GM12892 (cell line): Measurements from ENCODE around the gene GRAMD1C.
A peak's percentile ranks its signal among the peaks of the same experiment; 100 is the strongest.
"Not testable (repeated sequence)": the region's sequence is repeated elsewhere in the genome, so short reads cannot be mapped to it uniquely, and the experiment has no call there.

Experiments used
- DNase-seq: peaks from one replicate; pipeline ENCODE4 v3.0.0; 2011; ENCODE audit not compliant: insufficient read length
- FAIRE-seq: peaks from 2 replicates; lab custom pipeline; 2011; peaks lifted over from hg19 to GRCh38; lab: Jason Lieb, UNC
- POLR2A ChIP-seq: IDR thresholded peaks from 2 replicates; pipeline ENCODE4 v1.6.1; 2011; ENCODE audit warnings: low read depth, low read length, control low read depth
- POLR2AphosphoS5 ChIP-seq: IDR thresholded peaks from 2 replicates; pipeline ENCODE4 v1.6.1; 2011; ENCODE audit warnings: low read depth, low read length, control low read depth
- TAF1 ChIP-seq: IDR thresholded peaks from 2 replicates; pipeline ENCODE4 v1.6.1; 2011; ENCODE audit warnings: low read depth, mild to moderate bottlenecking, control low read depth, low read length, borderline replicate concordance

The GRAMD1C gene

DNA sequence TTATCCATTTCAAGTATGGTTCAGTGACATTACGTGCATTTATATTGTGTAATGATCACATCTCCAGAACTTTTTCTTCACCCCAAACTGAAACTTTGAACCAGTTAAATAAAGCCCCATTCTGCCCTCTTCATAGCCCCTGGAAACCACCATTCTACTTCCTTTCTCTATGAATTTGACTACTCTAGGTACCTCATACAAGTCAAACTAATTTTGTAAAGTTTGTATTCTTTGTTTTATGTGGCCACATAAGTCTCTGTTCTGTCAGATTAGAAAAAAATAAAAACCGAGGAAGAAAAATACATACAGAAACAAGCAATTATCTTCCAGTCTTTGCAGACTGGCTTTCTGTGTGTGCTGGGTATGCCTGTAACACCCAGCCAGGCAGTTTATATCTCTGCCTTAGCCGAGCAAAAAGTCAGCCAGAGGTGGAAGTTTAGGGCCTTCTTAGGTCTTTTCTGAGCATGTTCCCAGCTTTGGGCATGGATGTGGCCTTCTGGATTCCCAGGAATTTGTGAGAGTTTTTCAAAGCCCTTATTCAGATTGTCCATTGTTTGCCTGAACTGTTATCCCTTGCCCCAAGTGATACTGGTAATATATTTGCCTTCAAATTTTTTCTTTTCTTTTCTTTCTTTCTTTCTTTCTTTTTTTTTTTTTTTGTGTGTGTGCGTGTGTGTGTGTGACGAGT is 6.0 kb upstream of the GRAMD1C start:
- DNase-seq: no peak
- FAIRE-seq: peak; percentile 81
- TF ChIP-seq POLR2AphosphoS5 (no peak), POLR2A (no peak), TAF1 (no peak)

- no peak for DNase-seq
- FAIRE-seq: no peak
- TF ChIP-seq TAF1 (no peak), POLR2AphosphoS5 (no peak), POLR2A (no peak)
Observed at GRCh38 chr3:113834983-113835382, 3.6 kb upstream of the GRAMD1C start.

DNA sequence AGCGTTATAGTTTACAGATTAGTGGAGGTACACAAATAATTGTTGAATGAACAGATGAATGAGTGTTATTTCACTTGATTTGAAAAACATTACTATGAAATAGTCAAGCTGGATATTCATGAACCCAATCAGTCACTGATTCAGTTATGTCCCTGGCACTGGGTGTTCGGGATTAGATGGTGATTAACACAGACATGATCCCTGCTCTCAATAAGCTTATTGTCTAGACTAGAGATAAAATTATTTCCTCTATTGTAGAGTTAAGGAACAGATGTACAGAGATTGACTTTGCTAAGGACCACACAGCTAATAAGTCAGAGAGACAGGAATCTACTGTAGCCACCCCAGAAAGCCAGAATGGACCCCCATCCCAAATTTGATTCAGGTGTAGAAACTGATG is 963 bp downstream of the GRAMD1C start:
- DNase-seq (no peak), FAIRE-seq (no peak)
- no peak for TF ChIP-seq POLR2AphosphoS5

DNA sequence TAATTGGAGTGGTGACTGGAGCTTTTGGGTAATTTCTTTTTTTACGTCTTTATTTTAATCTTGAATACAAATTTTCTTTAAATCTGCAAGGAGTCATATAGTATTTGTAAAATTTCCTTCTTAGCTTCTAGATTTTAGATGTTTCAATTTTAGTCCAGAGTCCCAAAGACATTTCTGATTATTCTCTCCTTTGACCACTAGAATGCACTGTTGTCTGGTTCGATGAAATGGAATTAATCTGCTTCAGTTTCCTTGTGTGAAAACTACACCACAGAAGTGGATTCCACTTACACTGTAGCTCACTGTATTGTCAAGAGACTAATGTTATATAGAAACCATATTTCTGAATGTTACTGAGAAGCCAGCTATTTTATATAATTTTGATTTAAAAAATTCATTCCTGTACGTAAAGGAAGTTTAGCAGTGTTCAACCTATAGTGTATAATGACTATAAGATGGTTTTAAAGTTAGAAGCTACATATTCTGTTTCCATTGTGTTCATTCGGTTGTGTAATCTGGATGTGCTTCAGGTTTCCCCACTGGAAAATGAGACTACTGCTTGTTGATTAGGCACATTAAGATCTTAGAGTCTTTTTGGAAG is 6.1 kb downstream of the GRAMD1C start:
- DNase-seq (no peak), FAIRE-seq (no peak)
- TF ChIP-seq POLR2AphosphoS5: no peak
- no peak for TF ChIP-seq POLR2A
- TF ChIP-seq TAF1: no peak

GRCh38 chr3:113847247-113847646 is 8.7 kb downstream of the GRAMD1C start:
- DNase-seq (no peak), FAIRE-seq (no peak)

GRCh38 chr3:113847664-113848461 is 9.3 kb downstream of the GRAMD1C start:
- FAIRE-seq: no peak
- TF ChIP-seq POLR2AphosphoS5 (no peak), POLR2A (no peak), TAF1 (no peak)
- no peak for DNase-seq

More at GRCh38 chr3:113847247-113847646, 8.7 kb downstream of the GRAMD1C start:
- TF ChIP-seq POLR2AphosphoS5 (no peak), TAF1 (no peak), POLR2A (no peak)

DNA sequence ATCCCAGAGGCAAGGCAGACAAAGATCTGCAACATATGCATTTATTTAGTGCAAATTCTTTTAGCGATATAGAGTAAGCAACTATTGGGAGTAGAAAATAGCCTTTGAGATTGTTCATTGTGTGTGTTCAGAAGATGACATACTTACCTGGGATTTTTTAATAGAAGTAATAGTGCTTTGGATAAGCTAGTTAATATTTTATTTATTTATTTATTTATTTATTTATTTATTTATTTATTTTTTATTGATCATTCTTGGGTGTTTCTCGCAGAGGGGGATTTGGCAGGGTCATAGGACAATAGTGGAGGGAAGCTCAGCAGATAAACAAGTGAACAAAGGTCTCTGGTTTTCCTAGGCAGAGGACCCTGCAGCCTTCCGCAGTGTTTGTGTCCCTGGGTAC is 10.5 kb downstream of the GRAMD1C start:
- not testable (repeated sequence) for DNase-seq, FAIRE-seq

GRCh38 chr3:113849841-113850240 is 11.3 kb downstream of the GRAMD1C start:
- not testable (repeated sequence) for DNase-seq, FAIRE-seq

- not testable (repeated sequence) for FAIRE-seq, DNase-seq
Observed at GRCh38 chr3:113850391-113850790, 11.8 kb downstream of the GRAMD1C start.

GRCh38 chr3:113852506-113852905 is 13.9 kb downstream of the GRAMD1C start:
- FAIRE-seq (no peak), DNase-seq (no peak)
- TF ChIP-seq POLR2A: no peak
- no peak for TF ChIP-seq POLR2AphosphoS5
- TF ChIP-seq TAF1: no peak

- DNase-seq: no peak
- no peak for FAIRE-seq
- TF ChIP-seq POLR2AphosphoS5 (no peak), TAF1 (no peak)
Observed at GRCh38 chr3:113867506-113867905, 28.9 kb downstream of the GRAMD1C start.

- no peak for DNase-seq
- no peak for TF ChIP-seq TAF1
- TF ChIP-seq POLR2A: no peak
- TF ChIP-seq POLR2AphosphoS5: no peak
- no peak for FAIRE-seq
Observed at GRCh38 chr3:113873293-113873692, 34.7 kb downstream of the GRAMD1C start.
